C4-2B (cell line): ENCODE results near the gene KCNIP4.

ENCODE experiments used
- H3K27ac ChIP-seq: fragments of 450-650 bp; 2 replicates; pipeline ENCODE4 v1.5.1; 2017
- ZFX ChIP-seq: fragments of 450-650 bp; IDR thresholded peaks from 2 replicates; pipeline ENCODE4 v1.6.1; 2017
- TF ChIP-seq, protein P1 (sequence below): fragments of 450-650 bp; conservative IDR thresholded peaks from 2 replicates; pipeline ENCODE4 v1.5.1; 2017; ENCODE audit warnings: mild to moderate bottlenecking

Gene KCNIP4

DNA sequence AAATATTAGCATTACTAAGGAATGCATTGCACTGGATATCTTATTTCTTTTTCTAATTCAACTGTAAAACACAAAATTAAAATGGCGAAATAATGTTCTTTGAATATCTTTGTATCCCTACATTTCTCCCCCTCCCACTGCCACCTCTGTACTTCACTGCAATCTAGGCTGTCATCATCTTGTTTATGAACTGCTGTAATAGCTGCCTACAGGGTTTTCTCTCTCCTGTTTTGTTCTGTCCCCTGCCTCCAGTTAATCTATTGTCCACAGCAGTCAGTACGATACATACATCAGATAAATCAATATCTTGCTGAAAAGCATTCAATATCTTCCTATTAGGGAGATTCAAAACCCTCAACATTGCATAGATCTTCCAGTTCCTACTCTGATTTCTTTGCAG is 528.4 kb downstream of the KCNIP4 start:
- TF ChIP-seq, protein P1, sequence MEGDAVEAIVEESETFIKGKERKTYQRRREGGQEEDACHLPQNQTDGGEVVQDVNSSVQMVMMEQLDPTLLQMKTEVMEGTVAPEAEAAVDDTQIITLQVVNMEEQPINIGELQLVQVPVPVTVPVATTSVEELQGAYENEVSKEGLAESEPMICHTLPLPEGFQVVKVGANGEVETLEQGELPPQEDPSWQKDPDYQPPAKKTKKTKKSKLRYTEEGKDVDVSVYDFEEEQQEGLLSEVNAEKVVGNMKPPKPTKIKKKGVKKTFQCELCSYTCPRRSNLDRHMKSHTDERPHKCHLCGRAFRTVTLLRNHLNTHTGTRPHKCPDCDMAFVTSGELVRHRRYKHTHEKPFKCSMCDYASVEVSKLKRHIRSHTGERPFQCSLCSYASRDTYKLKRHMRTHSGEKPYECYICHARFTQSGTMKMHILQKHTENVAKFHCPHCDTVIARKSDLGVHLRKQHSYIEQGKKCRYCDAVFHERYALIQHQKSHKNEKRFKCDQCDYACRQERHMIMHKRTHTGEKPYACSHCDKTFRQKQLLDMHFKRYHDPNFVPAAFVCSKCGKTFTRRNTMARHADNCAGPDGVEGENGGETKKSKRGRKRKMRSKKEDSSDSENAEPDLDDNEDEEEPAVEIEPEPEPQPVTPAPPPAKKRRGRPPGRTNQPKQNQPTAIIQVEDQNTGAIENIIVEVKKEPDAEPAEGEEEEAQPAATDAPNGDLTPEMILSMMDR = no peak

DNA sequence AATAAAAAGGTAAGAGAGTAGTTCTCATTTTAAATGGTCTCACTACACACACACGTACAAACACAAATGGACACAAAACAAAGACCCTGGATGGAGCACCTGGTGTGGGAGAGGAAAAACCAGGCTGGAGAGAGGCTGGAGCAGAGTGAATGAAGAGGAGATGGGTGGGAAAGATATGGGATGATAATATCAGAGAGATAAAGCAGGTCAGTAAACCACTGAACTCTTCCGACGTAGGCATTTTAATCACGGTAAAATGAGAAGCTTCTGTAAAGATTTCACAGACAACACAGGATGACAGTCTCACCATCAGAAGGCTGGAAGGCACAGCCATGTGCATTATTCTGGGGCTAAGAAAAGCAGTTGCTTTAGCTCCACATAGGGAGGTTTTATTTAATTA is 532.8 kb downstream of the KCNIP4 start:
- TF ChIP-seq ZFX = no peak
- TF ChIP-seq, protein P1 = no peak
- H3K27ac ChIP-seq = no peak overlapping the region

More for the DNA sequence above, 528.4 kb downstream of the KCNIP4 start:
- no peak overlapping the region for H3K27ac ChIP-seq

DNA sequence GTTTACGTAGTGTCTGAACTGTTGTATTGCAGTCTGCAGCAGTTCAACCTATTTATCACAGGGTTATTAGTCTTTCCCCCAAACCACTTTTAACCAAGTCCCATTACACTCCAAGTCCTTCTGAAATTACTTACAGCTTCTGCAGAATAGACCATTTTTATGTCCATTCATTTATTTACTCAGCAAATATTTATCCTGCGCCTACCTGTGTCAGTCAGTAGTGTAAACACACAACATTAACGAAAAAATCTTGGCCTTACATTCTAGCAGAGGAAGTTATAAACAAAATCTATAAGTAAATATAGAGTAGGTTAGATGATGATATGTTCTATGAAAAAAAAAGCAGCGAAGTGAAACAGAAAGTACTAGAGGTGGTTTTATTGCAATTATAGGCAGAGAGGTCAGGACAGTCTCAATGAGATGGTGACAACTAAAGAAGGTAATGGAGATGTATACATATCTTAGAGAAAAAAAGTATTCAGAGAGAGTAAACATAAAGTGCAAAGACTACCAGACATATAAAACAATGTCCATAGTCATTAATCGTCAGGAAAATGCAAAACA is 534.7 kb downstream of the KCNIP4 start:
- TF ChIP-seq, protein P1 = no peak
- no peak for TF ChIP-seq ZFX

DNA sequence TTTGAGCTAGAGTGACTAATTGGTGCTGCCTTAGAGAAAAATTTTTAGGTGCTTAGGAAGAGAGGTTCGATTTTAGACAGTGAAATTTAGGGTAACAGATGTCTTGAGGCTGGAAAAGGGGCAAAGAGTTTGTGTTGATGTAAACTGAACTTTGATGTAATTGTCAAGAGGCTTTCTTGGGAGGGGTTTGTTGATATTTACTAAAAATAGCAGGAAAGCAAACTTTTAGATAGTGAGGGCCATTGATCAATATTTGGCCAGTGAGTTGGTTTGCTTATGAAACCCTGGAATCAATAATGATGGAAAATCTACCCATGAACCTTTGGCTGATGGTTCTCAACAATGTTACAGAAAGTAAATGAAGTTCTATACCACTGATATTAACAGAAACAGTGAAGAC is 537.5 kb downstream of the KCNIP4 start:
- H3K27ac ChIP-seq = no peak overlapping the region
- no peak for TF ChIP-seq ZFX
- TF ChIP-seq, protein P1 = no peak

More for the DNA sequence above, 534.7 kb downstream of the KCNIP4 start:
- H3K27ac ChIP-seq = no peak overlapping the region

DNA sequence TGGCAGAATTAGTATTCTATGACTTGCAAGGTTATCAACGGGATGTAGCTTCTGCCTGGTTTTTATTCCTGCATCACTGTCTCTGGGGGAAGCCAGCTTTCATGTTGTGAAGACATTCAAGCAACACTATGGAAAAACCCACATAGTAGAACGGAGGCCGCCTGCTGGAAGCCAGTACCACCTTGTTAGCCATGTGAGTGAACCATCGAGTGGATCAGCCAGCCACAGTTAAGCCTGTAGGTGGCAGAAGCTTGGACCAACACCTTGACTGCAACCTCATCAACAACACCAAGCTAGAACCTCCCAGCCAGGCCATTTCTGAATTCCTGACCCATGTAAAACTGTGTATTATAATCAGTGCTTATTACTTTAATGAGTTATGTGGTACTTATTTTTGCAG is 538.2 kb downstream of the KCNIP4 start:
- no peak for TF ChIP-seq ZFX
- TF ChIP-seq, protein P1 = no peak
- H3K27ac ChIP-seq = no peak overlapping the region

DNA sequence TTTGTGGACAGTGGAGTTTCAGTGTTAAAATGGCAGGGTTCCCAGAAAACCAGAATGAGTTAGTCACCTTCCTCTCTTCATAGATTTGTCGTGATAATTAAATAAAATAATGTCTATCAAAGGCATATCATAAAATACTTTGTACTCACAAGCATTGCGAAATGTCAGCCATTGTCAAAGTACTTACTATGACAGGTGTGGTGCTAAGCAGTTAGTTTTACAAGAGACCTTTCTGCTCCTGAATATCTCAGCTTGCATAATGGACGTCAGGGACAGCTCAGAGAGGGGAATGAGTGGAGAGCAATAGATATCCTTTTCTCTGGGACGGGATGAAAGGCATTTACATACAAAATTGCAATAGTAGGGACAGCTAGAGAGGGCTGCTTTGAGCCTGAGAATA is 560.9 kb downstream of the KCNIP4 start:
- H3K27ac ChIP-seq = no peak overlapping the region
- no peak for TF ChIP-seq ZFX
- TF ChIP-seq, protein P1 = no peak

DNA sequence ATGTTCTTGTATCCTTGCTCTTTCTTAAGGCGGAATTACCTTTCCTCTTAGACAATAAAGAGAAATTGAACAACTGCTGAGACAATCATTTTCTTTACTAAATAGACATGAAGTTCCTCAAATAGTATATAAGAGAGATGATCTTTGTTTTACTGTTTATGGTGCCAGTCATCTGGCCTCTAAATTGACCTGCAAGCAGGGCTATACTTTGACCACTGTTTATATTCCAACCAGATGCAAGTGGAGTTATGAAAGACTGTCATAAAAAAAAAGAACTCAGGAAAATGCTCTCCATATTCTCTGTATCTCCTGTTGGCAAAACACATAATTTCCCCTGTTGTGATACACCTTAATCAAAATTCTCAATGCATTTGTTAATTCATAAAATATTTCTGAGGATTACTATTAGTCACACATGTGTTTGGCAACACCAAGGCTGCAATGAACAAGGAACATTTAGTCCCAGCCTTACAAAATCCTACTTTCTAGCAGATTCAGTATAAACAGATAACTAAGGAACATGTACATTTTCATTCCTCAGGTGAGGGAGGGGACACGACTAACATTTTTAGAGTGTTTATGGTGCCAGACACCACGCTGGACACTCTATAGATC is 562.3 kb downstream of the KCNIP4 start:
- H3K27ac ChIP-seq = no peak overlapping the region
- TF ChIP-seq, protein P1 = no peak
- TF ChIP-seq ZFX = no peak
